Stimulated activated CD4-positive, alpha-beta T cell treated with anti-CD3 and anti-CD28 coated beads, Interleukin-1b, Interleukin-23, amount 100 ng/mL, for 4 hours (primary cell): ENCODE measurements around the gene PIAS2.

Experiments used
- DNase-seq, 2 donors: peaks; one replicate each; pipeline ENCODE4 v3.0.0-alpha.2; 2020; ENCODE audit warnings: low read depth in 2 of 2

The PIAS2 gene

DNA sequence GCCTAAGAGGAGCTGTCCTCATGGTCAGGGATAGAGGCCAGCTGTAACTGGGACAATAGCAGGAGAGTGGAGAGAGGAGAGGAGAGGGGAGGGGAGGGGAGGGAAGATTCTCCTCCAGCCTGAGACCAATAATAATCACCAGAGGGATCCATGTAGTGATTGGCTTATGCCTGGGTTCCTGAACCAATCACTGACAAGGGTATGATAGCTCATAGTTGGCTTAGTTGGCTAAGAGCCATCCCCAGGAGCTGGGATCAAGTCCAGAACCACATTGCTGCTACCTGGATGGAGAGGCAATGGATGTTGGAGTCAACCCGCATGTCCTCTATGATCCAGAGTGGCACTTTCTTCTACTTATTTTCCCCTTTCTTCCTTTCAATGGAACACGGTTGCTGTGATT lies 152.7 kb downstream of the PIAS2 start:
- no peak for DNase-seq

DNA sequence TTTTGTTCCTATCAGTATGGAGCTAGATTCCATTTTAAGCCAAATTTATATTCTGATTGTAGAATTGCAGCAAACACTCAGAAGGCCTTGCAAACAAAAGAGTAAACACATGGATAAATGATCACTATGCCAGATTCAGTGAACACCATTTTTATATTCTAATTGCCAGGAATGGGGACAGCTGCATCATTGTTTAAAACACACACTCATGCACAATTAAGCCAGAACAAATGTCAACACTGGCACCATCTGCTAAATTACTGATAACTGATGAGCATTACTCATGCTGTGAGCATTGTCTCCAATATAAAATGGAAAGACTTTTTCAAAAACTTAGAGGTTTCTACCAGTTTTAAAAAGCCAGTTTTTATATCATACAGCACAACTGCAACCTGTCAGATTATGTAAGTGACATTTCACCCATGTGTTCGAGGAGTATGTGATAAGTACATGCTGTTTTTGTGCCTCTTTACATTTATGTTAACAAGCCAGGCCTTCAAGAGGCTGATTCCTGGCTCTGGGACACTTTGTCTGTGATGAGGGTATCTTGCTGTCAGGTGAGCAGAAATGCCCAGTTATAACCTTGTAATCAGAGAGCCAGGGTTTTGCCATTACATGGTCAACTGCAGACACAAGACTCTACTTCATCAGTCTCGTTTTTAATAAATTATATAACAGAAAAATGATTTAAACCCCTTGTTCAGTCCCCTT lies 156.1 kb downstream of the PIAS2 start:
- no peak for DNase-seq

DNA sequence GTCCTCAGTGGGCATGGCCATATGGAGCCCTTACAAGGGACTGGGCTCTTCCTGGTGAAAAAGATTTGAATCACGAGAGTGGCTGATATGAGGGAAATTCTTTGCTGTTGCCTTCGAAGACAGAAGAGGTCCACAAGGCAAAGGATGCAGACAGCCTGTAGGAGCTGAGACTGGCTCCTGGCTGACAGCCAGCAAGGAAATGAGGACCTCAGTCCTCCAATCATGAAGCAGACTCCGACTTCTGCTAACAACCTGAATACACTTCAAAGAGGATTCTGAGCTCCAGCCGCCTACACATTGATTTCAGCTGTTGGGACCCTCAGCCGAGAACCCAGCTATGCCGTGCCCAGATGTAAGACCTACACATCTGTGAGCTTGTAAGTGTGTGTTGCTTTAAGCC lies 157.4 kb downstream of the PIAS2 start:
- DNase-seq = no peak

DNA sequence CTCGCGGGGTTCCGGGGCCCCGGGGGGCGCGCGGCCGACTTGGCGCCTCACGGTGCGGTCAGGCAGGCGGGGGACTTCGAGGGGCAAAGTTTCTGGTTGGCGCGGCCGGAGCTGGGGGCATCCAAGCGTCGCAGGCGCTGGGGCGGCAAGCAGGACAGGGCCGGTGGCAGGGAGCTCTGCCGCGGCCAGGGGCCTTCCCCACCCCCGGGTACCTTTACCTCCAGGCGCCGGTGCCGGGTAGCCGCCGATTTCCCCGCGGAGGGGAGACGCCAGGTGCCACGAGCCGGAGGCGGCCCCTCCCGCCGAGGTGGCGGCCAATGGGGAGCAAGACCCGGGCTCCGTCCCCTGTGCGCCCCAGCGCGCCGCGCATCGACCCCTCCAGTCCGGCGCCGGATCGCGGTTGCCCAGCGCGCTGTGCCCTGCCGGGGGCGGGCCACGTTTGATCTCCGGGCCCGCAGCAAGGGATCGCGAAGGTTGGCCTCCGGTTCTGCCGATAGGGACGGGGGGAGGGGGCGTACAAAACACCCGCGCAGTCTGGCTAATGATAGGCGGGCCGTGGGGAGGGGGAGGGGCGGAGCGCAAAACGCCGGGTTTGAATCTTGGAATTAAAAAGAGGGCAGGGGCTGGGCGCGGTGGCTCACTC lies 160.6 kb downstream of the PIAS2 start, which contains the start of gene ST8SIA5:
Gene ST8SIA5, minus strand, starts transcription at position 495 of the 643 bp plus-strand sequence. CDS start 545 bp downstream, outside the sequence.
- DNase-seq = no peak

DNA sequence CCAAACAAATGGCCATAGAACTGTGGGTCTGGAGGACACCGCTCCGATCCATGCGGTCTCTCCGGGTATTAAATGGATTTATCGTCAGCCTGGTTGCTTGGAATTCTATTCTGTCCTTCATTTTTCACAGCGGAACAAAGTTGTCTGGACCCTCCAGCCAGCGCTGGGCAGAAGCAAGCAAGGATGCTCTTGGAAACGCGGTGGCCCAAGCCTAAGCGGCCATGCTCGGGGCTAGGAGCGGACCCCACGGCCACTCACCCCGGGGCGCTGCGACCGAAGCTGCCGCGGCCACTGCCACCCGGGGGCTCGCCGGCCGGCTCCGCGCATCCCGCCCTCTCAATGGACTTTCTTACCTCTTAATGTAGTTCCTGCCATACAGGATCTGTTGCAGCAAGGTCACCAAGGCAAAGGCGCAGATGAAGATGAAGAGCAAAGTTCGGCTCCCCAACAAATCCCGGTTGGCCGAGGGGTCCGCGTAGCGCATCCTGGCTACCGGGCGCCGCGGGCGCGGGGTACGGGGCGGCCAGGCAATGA lies 161.2 kb downstream of the PIAS2 start:
- DNase-seq = no peak

DNA sequence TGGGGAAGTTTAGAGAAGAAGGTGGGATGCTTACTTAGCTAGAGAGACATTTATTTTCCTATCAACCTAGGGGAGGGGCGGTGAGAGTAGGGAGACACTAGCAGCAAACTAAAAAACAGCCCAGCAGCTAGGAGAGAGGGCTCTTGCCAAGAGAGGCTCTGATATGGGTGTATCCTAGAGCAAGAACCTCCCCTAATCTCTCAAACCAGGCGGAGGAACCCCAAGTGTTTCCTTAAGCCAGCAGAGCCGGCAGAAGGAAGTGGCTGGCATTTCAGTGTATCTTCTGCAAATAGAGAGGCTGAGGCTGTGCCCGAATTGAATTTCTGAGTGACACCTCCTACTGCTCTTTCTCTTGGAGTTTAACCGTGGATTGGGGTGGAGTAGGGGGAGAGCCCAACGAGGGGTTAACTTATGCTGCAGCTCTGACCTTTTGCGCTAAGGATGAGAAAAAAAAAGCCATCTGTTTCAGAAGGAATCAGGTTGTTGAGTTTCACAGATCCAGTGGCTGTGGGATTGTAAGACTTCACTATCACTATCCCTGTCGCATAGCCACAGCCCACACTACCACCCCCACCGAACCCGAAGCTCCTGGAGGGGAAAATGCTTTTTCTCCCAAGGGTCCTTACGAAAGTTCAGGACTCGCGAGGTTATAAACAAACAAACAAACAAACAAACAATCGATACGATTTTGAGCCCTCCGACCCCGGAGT lies 161.8 kb downstream of the PIAS2 start:
- DNase-seq = no peak

DNA sequence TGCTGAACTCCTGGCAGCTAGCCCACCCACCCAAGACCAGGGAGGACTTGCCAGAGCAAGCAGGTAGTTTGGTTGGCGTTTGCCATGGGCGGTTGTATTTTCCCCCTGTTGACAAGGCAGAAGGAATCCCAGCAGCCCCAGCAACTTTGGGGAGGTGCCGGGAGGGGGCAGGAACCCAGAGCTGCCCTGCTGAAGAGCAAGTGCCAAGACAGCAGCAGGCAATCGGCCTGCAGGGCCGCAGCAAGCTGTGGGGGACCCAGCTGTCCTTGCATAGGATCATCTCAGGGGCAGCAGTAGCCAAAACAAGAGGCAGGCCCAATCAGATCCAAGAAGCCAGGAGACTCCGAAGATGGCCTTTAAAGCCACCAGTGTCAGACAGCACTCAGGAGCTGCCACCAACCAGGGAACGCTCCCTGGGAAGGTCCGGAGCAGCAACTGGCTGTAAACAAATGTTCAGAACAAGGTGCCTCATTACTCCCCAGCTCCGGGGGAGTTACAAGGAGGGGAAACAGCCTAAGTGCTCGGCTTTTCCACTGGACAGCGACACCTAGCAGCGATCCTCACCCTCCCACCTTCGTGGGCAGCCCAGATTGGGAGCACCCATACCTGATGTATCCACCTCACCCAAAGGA lies 162.5 kb downstream of the PIAS2 start:
- no peak for DNase-seq

DNA sequence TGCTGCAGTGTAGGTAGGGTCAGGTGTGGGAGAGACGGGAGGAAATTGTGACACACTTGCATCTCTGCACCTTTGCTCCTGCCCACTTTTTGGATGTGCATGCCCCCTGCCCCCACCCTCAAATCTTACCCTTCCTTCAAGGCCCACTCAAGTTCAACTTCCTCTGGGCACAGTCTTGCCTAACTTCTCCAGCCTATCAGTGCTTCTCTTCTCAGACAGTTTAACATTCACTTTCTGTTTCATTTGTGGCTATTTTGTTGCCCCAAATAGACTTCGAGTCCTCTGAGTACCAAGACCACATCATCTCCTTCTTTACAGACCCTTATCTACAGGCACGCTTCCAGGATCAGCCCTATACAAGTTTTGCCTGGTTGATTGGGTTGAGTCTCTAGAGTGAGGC lies 163.1 kb downstream of the PIAS2 start:
- no peak for DNase-seq
